ENCODE data around the gene TDRD12.

Gene TDRD12

DNA sequence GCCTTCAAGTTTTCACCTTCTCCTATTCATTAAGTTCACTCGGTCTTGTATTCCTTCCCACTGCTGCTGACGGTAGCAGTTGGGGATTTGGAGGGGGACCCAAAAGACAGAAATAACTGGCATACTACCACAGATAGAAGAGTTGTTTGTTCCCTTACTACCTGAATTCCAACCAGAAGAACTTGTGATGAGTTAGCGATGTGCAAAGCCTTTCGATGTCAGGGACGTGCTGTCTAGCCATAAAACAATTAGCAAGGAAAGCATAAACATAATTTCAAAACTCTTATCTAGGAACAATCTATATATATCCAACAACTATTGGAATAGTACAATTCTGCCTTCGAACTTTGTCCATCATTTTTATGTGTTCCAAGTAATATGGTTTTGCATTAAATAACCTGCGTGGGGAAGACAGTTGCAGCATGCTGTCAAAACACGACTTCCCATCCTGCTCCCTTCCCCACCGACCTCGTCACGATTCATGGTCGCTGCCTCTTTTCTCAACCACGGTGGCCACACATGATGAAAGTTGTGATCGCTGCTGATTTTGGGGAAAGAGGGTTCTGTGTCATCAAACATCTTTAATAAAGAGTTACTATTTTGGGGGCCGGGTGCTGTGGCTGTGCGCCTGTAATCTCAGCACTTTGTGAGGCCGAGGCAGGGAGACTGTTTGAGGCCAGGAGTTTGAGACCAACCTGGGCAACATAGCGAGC is 153.8 kb downstream of the TDRD12 start:
- no peak overlapping the region for H3K27ac ChIP-seq (ENCODE audit: low read depth, low read length)
- no peaks in the 10 kb centered on the region for H3K9me2 ChIP-seq (replicated peaks; ENCODE audit: insufficient read depth, low read length)
- H3K79me2 ChIP-seq (ENCODE audit: insufficient read depth, low read length): no peaks in the 10 kb centered on the region
- H3K9me3 ChIP-seq (ENCODE audit: insufficient read depth, low read length): no peaks in the 10 kb centered on the region
- H2AFZ ChIP-seq (ENCODE audit: low read depth, low read length, severe bottlenecking): no peak overlapping the region
- H3K4me3 ChIP-seq (ENCODE audit: insufficient read depth, low read length, poor library complexity, severe bottlenecking): no peak overlapping the region
- no peaks in the 10 kb centered on the region for H3K27me3 ChIP-seq (ENCODE audit: low read length)
- no peak overlapping the region for H3K4me2 ChIP-seq (ENCODE audit: low read depth, low read length, poor library complexity, severe bottlenecking)
- H3K36me3 ChIP-seq (ENCODE audit: low read length): no peaks in the 10 kb centered on the region
- TF ChIP-seq, protein P1, sequence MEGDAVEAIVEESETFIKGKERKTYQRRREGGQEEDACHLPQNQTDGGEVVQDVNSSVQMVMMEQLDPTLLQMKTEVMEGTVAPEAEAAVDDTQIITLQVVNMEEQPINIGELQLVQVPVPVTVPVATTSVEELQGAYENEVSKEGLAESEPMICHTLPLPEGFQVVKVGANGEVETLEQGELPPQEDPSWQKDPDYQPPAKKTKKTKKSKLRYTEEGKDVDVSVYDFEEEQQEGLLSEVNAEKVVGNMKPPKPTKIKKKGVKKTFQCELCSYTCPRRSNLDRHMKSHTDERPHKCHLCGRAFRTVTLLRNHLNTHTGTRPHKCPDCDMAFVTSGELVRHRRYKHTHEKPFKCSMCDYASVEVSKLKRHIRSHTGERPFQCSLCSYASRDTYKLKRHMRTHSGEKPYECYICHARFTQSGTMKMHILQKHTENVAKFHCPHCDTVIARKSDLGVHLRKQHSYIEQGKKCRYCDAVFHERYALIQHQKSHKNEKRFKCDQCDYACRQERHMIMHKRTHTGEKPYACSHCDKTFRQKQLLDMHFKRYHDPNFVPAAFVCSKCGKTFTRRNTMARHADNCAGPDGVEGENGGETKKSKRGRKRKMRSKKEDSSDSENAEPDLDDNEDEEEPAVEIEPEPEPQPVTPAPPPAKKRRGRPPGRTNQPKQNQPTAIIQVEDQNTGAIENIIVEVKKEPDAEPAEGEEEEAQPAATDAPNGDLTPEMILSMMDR (IDR thresholded peaks at IDR 0.05; ENCODE audit: insufficient read depth, low read length, poor library complexity, severe bottlenecking): no peak
- TF ChIP-seq EZH2phosphoT487 (conservative IDR thresholded peaks at IDR 0.05; ENCODE audit: low read length): no peak
- no peak overlapping the region for H3K9ac ChIP-seq (ENCODE audit: low read length)
- H3F3A ChIP-seq (ENCODE audit: insufficient read depth): no peaks in the 10 kb centered on the region
- H4K20me1 ChIP-seq (ENCODE audit: low read depth, low read length): no peaks in the 10 kb centered on the region

DNA sequence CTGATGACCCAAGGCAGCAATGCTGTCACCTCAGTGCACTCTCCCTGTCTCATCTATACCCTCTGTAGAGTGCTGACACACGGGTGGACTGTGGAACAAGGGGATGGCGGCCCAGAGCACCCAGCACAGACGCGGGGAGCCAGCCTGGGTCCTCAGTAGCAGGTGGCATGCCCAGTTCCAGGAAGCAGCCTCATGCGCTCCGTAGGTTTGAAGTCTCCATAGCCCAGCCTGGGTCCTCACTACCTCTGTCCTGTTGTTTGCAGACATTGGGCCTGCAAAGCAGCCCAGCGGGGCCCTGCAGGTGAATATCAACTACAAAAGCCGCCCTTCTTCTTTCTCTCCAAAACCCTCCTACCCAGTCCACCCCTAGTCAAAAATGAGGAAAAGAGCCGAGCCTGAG is 155.0 kb downstream of the TDRD12 start:
- no peak overlapping the region for H3K4me3 ChIP-seq (ENCODE audit: insufficient read depth, low read length, poor library complexity, severe bottlenecking)

GRCh38 chr19:32875428-32875827 is 155.9 kb downstream of the TDRD12 start:
- Histone ChIP-seq H3K9me2 (replicated peaks; ENCODE audit: insufficient read depth, low read length) (no peaks in the 10 kb centered on the region), H3K4me3 (ENCODE audit: insufficient read depth, low read length, poor library complexity, severe bottlenecking) (no peak overlapping the region), H3F3A (ENCODE audit: insufficient read depth) (no peaks in the 10 kb centered on the region), H3K4me2 (ENCODE audit: low read depth, low read length, poor library complexity, severe bottlenecking) (no peak overlapping the region), H3K27ac (ENCODE audit: low read depth, low read length) (no peak overlapping the region), H3K9me3 (ENCODE audit: insufficient read depth, low read length) (no peaks in the 10 kb centered on the region), H3K36me3 (ENCODE audit: low read length) (no peaks in the 10 kb centered on the region), H3K27me3 (ENCODE audit: low read length) (no peaks in the 10 kb centered on the region), H4K20me1 (ENCODE audit: low read depth, low read length) (no peaks in the 10 kb centered on the region), H3K79me2 (ENCODE audit: insufficient read depth, low read length) (no peaks in the 10 kb centered on the region), H3K9ac (ENCODE audit: low read length) (no peak overlapping the region), H2AFZ (ENCODE audit: low read depth, low read length, severe bottlenecking) (no peak overlapping the region)
- TF ChIP-seq, protein P1 (IDR thresholded peaks at IDR 0.05; ENCODE audit: insufficient read depth, low read length, poor library complexity, severe bottlenecking): no peak
- TF ChIP-seq EZH2phosphoT487 (conservative IDR thresholded peaks at IDR 0.05; ENCODE audit: low read length): no peak

More for the DNA sequence above, 155.0 kb downstream of the TDRD12 start:
- H3K27ac ChIP-seq (ENCODE audit: low read depth, low read length): no peak overlapping the region
- no peak for TF ChIP-seq EZH2phosphoT487 (conservative IDR thresholded peaks at IDR 0.05; ENCODE audit: low read length)
- TF ChIP-seq, protein P1 (IDR thresholded peaks at IDR 0.05; ENCODE audit: insufficient read depth, low read length, poor library complexity, severe bottlenecking): no peak
- H4K20me1 ChIP-seq (ENCODE audit: low read depth, low read length): no peaks in the 10 kb centered on the region
- no peaks in the 10 kb centered on the region for H3K79me2 ChIP-seq (ENCODE audit: insufficient read depth, low read length)
- H3K27me3 ChIP-seq (ENCODE audit: low read length): no peaks in the 10 kb centered on the region
- H3K4me2 ChIP-seq (ENCODE audit: low read depth, low read length, poor library complexity, severe bottlenecking): no peak overlapping the region
- H2AFZ ChIP-seq (ENCODE audit: low read depth, low read length, severe bottlenecking): no peak overlapping the region
- H3K9me3 ChIP-seq (ENCODE audit: insufficient read depth, low read length): no peaks in the 10 kb centered on the region
- H3K9me2 ChIP-seq (replicated peaks; ENCODE audit: insufficient read depth, low read length): no peaks in the 10 kb centered on the region
- H3F3A ChIP-seq (ENCODE audit: insufficient read depth): no peaks in the 10 kb centered on the region
- no peak overlapping the region for H3K9ac ChIP-seq (ENCODE audit: low read length)
- H3K36me3 ChIP-seq (ENCODE audit: low read length): no peaks in the 10 kb centered on the region

All from SU-DHL-6 (cell line).